ENCODE results near the gene SKOR1.

The SKOR1 gene

DNA sequence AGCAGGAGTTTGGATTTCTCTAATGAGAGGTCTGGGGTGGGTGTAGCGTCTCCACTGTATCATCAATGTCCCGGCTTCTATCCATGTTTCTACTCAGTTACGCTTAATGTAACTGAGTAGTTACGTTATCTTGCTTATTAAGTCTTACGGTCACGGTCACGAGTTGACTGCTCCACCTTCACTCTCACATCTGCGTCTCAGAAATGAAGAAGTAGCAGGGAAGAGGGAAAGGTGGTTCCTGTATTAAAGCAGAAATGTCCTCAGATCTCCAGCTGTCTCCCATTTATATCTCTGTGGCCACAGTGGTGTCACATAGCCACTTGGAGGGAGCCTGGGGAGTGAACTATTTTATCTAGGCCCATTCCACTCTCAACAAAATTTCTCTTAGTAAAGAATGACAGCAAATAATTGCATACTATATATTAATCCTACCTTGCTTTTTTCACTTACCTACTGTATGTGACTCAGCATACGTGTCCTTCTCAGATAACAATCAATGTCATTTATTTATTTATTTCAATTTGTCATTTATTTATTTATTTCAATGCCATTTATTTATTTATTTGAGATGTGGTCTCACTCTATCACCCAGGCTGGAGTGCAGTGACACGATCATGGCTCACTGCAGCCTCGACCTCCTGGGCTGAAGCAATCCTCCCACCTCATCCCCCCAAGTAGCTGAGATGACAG lies 54.3 kb downstream of the SKOR1 start:
- no peak for DNase-seq (ENCODE audit: low read depth)
- TF ChIP-seq, protein P1, sequence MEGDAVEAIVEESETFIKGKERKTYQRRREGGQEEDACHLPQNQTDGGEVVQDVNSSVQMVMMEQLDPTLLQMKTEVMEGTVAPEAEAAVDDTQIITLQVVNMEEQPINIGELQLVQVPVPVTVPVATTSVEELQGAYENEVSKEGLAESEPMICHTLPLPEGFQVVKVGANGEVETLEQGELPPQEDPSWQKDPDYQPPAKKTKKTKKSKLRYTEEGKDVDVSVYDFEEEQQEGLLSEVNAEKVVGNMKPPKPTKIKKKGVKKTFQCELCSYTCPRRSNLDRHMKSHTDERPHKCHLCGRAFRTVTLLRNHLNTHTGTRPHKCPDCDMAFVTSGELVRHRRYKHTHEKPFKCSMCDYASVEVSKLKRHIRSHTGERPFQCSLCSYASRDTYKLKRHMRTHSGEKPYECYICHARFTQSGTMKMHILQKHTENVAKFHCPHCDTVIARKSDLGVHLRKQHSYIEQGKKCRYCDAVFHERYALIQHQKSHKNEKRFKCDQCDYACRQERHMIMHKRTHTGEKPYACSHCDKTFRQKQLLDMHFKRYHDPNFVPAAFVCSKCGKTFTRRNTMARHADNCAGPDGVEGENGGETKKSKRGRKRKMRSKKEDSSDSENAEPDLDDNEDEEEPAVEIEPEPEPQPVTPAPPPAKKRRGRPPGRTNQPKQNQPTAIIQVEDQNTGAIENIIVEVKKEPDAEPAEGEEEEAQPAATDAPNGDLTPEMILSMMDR (conservative IDR thresholded peaks at IDR 0.05; ENCODE audit: control insufficient read depth, insufficient read depth, low read depth, low read length) = no peak
- no peak overlapping the region for H3K4me3 ChIP-seq (ENCODE audit: control insufficient read depth, low read depth, low read length)

GRCh38 chr15:67880651-67881182 lies 55.4 kb downstream of the SKOR1 start:
- peak; percentile 28 for DNase-seq (ENCODE audit: low read depth)
- TF ChIP-seq, protein P1 (conservative IDR thresholded peaks at IDR 0.05; ENCODE audit: control insufficient read depth, insufficient read depth, low read depth, low read length) = no peak
- no peak overlapping the region for H3K4me3 ChIP-seq (ENCODE audit: control insufficient read depth, low read depth, low read length)

- no peak overlapping the region for H3K4me3 ChIP-seq (ENCODE audit: control insufficient read depth, low read depth, low read length)
- TF ChIP-seq, protein P1 (conservative IDR thresholded peaks at IDR 0.05; ENCODE audit: control insufficient read depth, insufficient read depth, low read depth, low read length) = no peak
- DNase-seq (ENCODE audit: low read depth) = no peak
These were observed 57.4 kb downstream of the SKOR1 start for GRCh38 chr15:67882487-67883233.

- H3K4me3 ChIP-seq (ENCODE audit: control insufficient read depth, low read depth, low read length) = no peak overlapping the region
- TF ChIP-seq, protein P1 (conservative IDR thresholded peaks at IDR 0.05; ENCODE audit: control insufficient read depth, insufficient read depth, low read depth, low read length) = no peak
- DNase-seq (ENCODE audit: low read depth) = no peak
These were observed 58.0 kb downstream of the SKOR1 start for GRCh38 chr15:67883234-67883773.

DNA sequence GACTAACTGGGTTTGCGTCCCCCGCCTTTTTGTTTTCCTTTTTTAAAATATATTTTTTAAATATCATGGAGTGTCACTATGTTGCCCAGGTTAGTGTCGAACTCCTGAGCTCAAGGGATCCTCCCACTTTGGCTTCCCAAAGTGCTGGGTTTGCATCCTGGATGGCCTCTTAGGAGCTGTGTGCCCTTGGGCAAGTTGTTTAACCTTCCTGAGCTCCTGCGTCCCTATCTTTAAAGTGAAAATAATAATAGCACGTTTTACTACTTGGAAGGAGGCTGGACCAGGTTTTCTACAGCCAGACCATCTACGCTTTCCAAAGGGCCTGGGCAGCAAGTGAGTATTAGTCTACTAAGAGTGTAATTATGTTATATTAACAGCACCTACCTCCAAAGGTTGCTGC lies 58.7 kb downstream of the SKOR1 start:
- TF ChIP-seq, protein P1 (conservative IDR thresholded peaks at IDR 0.05; ENCODE audit: control insufficient read depth, insufficient read depth, low read depth, low read length) = no peak
- DNase-seq (ENCODE audit: low read depth) = no peak
- peak overlapping the region; percentile 45 for H3K4me3 ChIP-seq (ENCODE audit: control insufficient read depth, low read depth, low read length)

Measured in fibroblast of mammary gland (primary cell).